HG03060 (cell line): Measurements from ENCODE around the gene CDR2L.

Experiments used
- ATAC-seq: cut with Tn5 transposase; IDR thresholded peaks from one replicate; pipeline ENCODE4 v1.9.1; 2021; ENCODE audit warnings: low read depth, moderate number of reproducible peaks; ENCODE audit not compliant: unreplicated experiment

Gene CDR2L

GRCh38 chr17:74987418-74987908 is at the start of gene CDR2L:
CDR2L (plus strand) TSS chr17:74987632; CDS start chr17:74988044, 412 bp downstream.
- no peak for ATAC-seq

GRCh38 chr17:74938194-74938950 is 49.1 kb upstream of the CDR2L start:
- no peak for ATAC-seq

- ATAC-seq: no peak
These were observed 47.9 kb upstream of the CDR2L start for GRCh38 chr17:74939534-74939933.

- no peak for ATAC-seq
These were observed 46.2 kb upstream of the CDR2L start for GRCh38 chr17:74941128-74941725.

- ATAC-seq: no peak
These were observed 43.5 kb upstream of the CDR2L start for GRCh38 chr17:74943808-74944522.

GRCh38 chr17:74945543-74945942 is 41.9 kb upstream of the CDR2L start:
- no peak for ATAC-seq

- ATAC-seq: no peak
These were observed 40.8 kb upstream of the CDR2L start for GRCh38 chr17:74946641-74947040.

GRCh38 chr17:74947041-74947754 is 40.2 kb upstream of the CDR2L start:
- no peak for ATAC-seq

- ATAC-seq: no peak
These were observed 37.8 kb upstream of the CDR2L start for GRCh38 chr17:74949455-74950115.

- no peak for ATAC-seq
These were observed 37.2 kb upstream of the CDR2L start for GRCh38 chr17:74950207-74950606.

- ATAC-seq: no peak
These were observed 36.4 kb upstream of the CDR2L start for GRCh38 chr17:74951065-74951464.

- ATAC-seq: no peak
These were observed 35.6 kb upstream of the CDR2L start for GRCh38 chr17:74951680-74952421.

GRCh38 chr17:74952431-74953133 is 34.9 kb upstream of the CDR2L start:
- ATAC-seq: no peak

GRCh38 chr17:74953134-74953687 is 34.2 kb upstream of the CDR2L start:
- ATAC-seq: no peak

GRCh38 chr17:74954115-74954514 is 33.3 kb upstream of the CDR2L start:
- no peak for ATAC-seq

GRCh38 chr17:74954665-74955421 is 32.6 kb upstream of the CDR2L start:
- no peak for ATAC-seq

GRCh38 chr17:74956093-74956492 is 31.3 kb upstream of the CDR2L start:
- no peak for ATAC-seq
